Loucy (cell line): ENCODE data around the gene DEFB128.
A peak's percentile ranks its signal among the peaks of the same experiment; 100 is the strongest.
"Not testable (repeated sequence)": the region's sequence is repeated elsewhere in the genome, so short reads cannot be mapped to it uniquely, and the experiment has no call there.

Source experiments
- H2AFZ ChIP-seq: fragments of 200-600 bp; sonication (generic); 2 replicates; pipeline ENCODE4 v1.6.0; 2016; ENCODE audit warnings: antibody characterized with exemption, mild to moderate bottlenecking, low read length, moderate library complexity
- H3F3A ChIP-seq: fragments of 200-600 bp; 2 replicates; pipeline ENCODE4 v1.6.0; 2016; ENCODE audit warnings: antibody characterized with exemption, low read depth, mild to moderate bottlenecking
- H3K27me3 ChIP-seq: fragments of 200-600 bp; sonication (generic); 2 replicates; pipeline ENCODE4 v1.6.1; 2014; ENCODE audit warnings: low read length, mild to moderate bottlenecking; ENCODE audit not compliant: insufficient read depth, poor library complexity, severe bottlenecking
- H3K36me3 ChIP-seq: fragments of 200-600 bp; sonication (generic); 2 replicates; pipeline ENCODE4 v1.6.1; 2016; ENCODE audit warnings: low read length; ENCODE audit not compliant: insufficient read depth
- H3K4me1 ChIP-seq: fragments of 200-600 bp; sonication (generic); 2 replicates; pipeline ENCODE4 v1.5.1; 2014; ENCODE audit warnings: low read length, mild to moderate bottlenecking; ENCODE audit not compliant: insufficient read depth, poor library complexity, severe bottlenecking
- H3K4me2 ChIP-seq: fragments of 200-600 bp; sonication (generic); 2 replicates; pipeline ENCODE4 v1.6.0; 2014; ENCODE audit warnings: antibody characterized with exemption, low read length, low read depth, mild to moderate bottlenecking; ENCODE audit not compliant: poor library complexity, severe bottlenecking
- H3K4me3 ChIP-seq: fragments of 200-600 bp; sonication (generic); 2 replicates; pipeline ENCODE4 v1.5.1; 2014; ENCODE audit warnings: low read length, mild to moderate bottlenecking, mixed read lengths; ENCODE audit not compliant: poor library complexity, severe bottlenecking
- H3K79me2 ChIP-seq: fragments of 200-600 bp; sonication (generic); 2 replicates; pipeline ENCODE4 v1.6.1; 2014; ENCODE audit warnings: low read length; ENCODE audit not compliant: insufficient read depth
- H3K9ac ChIP-seq: fragments of 200-600 bp; sonication (generic); 2 replicates; pipeline ENCODE4 v1.6.0; 2014; ENCODE audit warnings: mild to moderate bottlenecking, low read depth, low read length, moderate library complexity; ENCODE audit not compliant: poor library complexity, severe bottlenecking
- H3K9me2 ChIP-seq: fragments of 200-600 bp; sonication (generic); replicated peaks from 2 replicates; pipeline ENCODE4 v1.6.1; 2016; ENCODE audit warnings: low read depth, low read length, mixed read lengths
- H3K9me3 ChIP-seq: fragments of 200-600 bp; sonication (generic); 2 replicates; pipeline ENCODE4 v1.6.1; 2014; ENCODE audit warnings: mild to moderate bottlenecking, antibody characterized with exemption, low read length, low read depth; ENCODE audit not compliant: insufficient read depth
- H4K20me1 ChIP-seq: fragments of 200-600 bp; sonication (generic); 2 replicates; pipeline ENCODE4 v1.6.0; 2014; ENCODE audit warnings: antibody characterized with exemption, low read length, mild to moderate bottlenecking; ENCODE audit not compliant: insufficient read depth, poor library complexity, severe bottlenecking
- EZH2phosphoT487 ChIP-seq: fragments of 200-600 bp; IDR thresholded peaks from 2 replicates; pipeline ENCODE4 v1.6.1; 2018; ENCODE audit warnings: antibody characterized with exemption, mild to moderate bottlenecking, moderate library complexity, borderline replicate concordance
- TF ChIP-seq, protein P1 (sequence below): fragments of 200-600 bp; sonication (generic); conservative IDR thresholded peaks from 2 replicates; pipeline ENCODE4 v1.5.1; 2014; ENCODE audit warnings: mild to moderate bottlenecking, antibody characterized with exemption, low read length

The DEFB128 gene

DNA sequence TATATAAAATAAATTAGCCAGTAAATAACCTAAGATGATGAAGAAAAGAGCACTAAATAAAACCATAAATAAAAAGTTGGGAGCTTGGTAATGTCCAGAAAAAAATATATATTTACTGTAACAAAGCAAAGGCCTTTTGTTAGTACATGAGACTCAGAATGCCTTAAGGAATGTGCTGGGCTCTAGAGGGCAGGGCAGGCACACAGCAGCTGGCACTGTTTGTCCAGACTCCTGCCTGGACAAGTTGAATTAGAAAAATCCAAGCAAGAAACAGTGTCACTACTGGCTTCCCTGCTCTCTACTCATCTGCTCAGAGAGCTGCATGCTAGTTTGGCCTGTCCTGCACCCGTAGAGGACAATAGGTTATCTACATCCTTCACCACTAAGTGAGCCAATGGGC lies 46.4 kb upstream of the DEFB128 start:
- H3K27me3 ChIP-seq: no peaks in the 10 kb centered on the region
- peak overlapping the region; percentile 17 for H3K4me2 ChIP-seq
- H3K9me2 ChIP-seq: no peaks in the 10 kb centered on the region
- peaks cover 22% of the 10 kb centered on the region for H3K4me1 ChIP-seq
- H2AFZ ChIP-seq: no peak overlapping the region
- H3F3A ChIP-seq: no peaks in the 10 kb centered on the region
- H3K36me3 ChIP-seq: no peaks in the 10 kb centered on the region
- H3K79me2 ChIP-seq: no peaks in the 10 kb centered on the region
- no peaks in the 10 kb centered on the region for H4K20me1 ChIP-seq
- no peaks in the 10 kb centered on the region for H3K9me3 ChIP-seq
- H3K9ac ChIP-seq: no peak overlapping the region
- no peak overlapping the region for H3K4me3 ChIP-seq
- TF ChIP-seq, protein P1, sequence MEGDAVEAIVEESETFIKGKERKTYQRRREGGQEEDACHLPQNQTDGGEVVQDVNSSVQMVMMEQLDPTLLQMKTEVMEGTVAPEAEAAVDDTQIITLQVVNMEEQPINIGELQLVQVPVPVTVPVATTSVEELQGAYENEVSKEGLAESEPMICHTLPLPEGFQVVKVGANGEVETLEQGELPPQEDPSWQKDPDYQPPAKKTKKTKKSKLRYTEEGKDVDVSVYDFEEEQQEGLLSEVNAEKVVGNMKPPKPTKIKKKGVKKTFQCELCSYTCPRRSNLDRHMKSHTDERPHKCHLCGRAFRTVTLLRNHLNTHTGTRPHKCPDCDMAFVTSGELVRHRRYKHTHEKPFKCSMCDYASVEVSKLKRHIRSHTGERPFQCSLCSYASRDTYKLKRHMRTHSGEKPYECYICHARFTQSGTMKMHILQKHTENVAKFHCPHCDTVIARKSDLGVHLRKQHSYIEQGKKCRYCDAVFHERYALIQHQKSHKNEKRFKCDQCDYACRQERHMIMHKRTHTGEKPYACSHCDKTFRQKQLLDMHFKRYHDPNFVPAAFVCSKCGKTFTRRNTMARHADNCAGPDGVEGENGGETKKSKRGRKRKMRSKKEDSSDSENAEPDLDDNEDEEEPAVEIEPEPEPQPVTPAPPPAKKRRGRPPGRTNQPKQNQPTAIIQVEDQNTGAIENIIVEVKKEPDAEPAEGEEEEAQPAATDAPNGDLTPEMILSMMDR: peak; percentile 48
- no peak for TF ChIP-seq EZH2phosphoT487

DNA sequence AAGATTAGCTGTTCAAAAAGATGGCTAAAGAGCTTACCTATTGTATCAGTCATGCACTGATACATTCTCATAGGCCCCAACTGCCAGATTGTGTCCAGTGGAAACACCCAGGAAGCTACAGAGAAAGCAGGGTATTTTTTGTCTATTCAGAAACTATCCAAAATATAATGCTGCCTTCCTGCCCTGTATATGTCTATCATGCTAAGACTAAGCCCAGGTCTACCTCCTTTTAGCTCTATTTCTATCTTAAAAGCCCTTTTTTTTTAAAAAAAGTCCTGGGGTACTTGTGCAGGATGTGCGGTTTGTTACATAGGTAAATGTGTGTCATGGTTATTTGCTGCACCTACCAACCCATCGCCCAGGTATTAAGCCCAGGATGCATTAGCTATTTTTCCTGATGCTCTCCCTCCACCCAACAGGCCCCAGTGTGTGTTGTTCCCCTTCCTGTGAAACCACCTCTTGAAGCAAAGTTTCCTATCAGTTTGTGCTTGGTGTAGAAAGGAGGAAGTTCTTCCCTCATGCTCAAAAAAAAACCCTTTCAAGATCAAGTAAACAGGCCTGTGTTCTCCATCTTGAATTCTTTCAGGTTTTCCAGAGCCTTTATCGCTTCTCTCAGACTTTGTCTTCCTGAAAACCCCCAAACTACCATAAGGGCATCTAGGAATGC lies 38.1 kb upstream of the DEFB128 start:
- Histone ChIP-seq H3F3A (no peaks in the 10 kb centered on the region), H3K27me3 (no peaks in the 10 kb centered on the region), H4K20me1 (no peaks in the 10 kb centered on the region), H3K9me2 (no peaks in the 10 kb centered on the region), H3K4me1 (peaks cover 11% of the 10 kb centered on the region), H2AFZ (peak overlapping the region; percentile 56), H3K4me3 (no peak overlapping the region), H3K9ac (no peak overlapping the region), H3K9me3 (no peaks in the 10 kb centered on the region), H3K79me2 (no peaks in the 10 kb centered on the region), H3K36me3 (no peaks in the 10 kb centered on the region), H3K4me2 (peak overlapping the region; percentile 11)
- no peak for TF ChIP-seq EZH2phosphoT487
- TF ChIP-seq, protein P1: no peak

DNA sequence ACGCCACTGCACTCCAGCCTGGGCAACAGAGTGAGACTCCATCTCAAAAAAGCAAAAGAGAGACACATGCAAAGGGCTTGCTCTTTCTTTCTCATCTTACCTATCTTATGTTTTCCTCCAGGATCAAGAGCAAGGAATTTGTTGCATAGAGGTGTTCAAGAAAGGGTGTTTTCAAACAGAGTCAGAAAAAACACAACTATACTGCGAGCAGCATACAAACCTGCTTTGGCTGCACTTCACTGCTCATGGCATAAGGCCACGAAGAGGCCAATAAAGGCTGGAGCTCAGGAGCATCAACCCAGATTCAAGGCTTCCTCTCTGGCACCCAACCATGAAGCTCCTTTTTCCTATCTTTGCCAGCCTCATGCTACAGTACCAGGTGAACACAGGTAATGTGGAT lies 37.4 kb upstream of the DEFB128 start, which contains the start of gene DEFB129:
Gene DEFB129 (plus strand): TSS at position 301 of the 400 bp plus-strand sequence. CDS start 31 bp downstream, at position 332.
- H3K9me2 ChIP-seq: no peaks in the 10 kb centered on the region
- no peak within 1 kb of the TSS for H3K9ac ChIP-seq
- TF ChIP-seq, protein P1: no peak
- no peaks in the 10 kb centered on the region for H3K36me3 ChIP-seq
- H3K9me3 ChIP-seq: no peaks in the 10 kb centered on the region
- no peaks in the 10 kb centered on the region for H3K27me3 ChIP-seq
- H4K20me1 ChIP-seq: no peaks in the 10 kb centered on the region
- peaks cover 11% of the 10 kb centered on the region for H3K4me1 ChIP-seq
- peak within 1 kb of the TSS; percentile 11 for H3K4me2 ChIP-seq
- H2AFZ ChIP-seq: peak within 1 kb of the TSS; percentile 56
- no peak within 1 kb of the TSS for H3K4me3 ChIP-seq
- H3K79me2 ChIP-seq: no peaks in the 10 kb centered on the region
- H3F3A ChIP-seq: no peaks in the 10 kb centered on the region

DNA sequence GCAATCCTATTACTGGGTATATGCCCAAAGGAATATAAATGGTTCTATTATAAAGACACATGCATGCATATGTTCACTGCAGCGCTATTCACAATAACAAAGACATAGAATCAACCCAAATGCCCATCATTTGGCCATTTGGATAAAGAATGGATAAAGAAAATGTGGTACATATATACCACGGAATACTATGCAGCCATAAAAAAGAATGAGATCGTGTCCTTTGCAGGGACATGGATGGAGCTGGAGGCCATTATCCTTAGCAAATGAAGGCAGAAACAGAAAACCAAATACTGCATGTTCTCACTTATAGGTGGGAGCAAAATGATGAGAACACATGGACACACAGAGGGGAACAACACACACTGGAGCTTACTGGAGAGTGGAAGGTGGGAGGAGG lies 36.4 kb upstream of the DEFB128 start:
- H3F3A ChIP-seq: not testable (repeated sequence)

More for the DNA sequence above, 36.4 kb upstream of the DEFB128 start:
- H3K4me2 ChIP-seq, H3K27me3 ChIP-seq, H3K4me3 ChIP-seq, H4K20me1 ChIP-seq, H3K9me2 ChIP-seq, H3K9ac ChIP-seq, H3K36me3 ChIP-seq, H2AFZ ChIP-seq, H3K79me2 ChIP-seq, H3K9me3 ChIP-seq: not testable (repeated sequence)
- peaks cover 11% of the 10 kb centered on the region for H3K4me1 ChIP-seq
